ENCODE measurements around the gene TRAF1.

- TF ChIP-seq CTCF (IDR thresholded peaks at IDR 0.05): no peak
- no peak for TF ChIP-seq POLR2AphosphoS5 (IDR thresholded peaks at IDR 0.05)
- TF ChIP-seq POLR2A (IDR thresholded peaks at IDR 0.05): no peak
- TF ChIP-seq EP300 (IDR thresholded peaks at IDR 0.05): no peak
Observed at GRCh38 chr9:120872791-120873502, 53.6 kb downstream of the TRAF1 start.
